ENCODE data around the gene FHL1.

FHL1 gene

DNA sequence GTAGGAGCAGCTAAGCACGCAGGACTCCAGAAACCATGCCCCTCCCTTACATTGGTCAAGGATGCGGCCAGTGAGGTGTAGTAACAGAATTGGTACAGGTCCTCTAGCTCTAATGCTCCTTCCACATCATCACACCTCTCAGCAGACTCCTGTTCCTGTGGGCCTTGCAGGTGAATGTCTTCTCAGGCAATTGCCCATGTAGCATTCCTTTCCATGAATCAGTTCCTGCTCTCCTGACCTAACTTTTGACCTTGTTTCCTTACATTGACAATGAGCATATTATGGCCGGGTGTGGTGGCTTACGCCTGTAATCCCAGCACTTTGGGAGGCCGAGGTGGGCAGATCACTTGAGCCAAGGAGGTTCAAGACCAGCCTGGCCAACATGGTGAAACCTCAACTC lies 72.6 kb downstream of the FHL1 start:
- H3K27me3 ChIP-seq (ENCODE audit: control insufficient read depth, insufficient read depth, low read length): no peaks in the 10 kb centered on the region

GRCh38 chrX:136220540-136220939 lies 73.2 kb downstream of the FHL1 start:
- H3K9me3 ChIP-seq (ENCODE audit: control insufficient read depth, low read length): no peaks in the 10 kb centered on the region
- no peak overlapping the region for H2AFZ ChIP-seq
- H3K79me2 ChIP-seq: no peaks in the 10 kb centered on the region
- no peak overlapping the region for H3K27ac ChIP-seq
- no peaks in the 10 kb centered on the region for H3K4me1 ChIP-seq
- TF ChIP-seq, protein P1, sequence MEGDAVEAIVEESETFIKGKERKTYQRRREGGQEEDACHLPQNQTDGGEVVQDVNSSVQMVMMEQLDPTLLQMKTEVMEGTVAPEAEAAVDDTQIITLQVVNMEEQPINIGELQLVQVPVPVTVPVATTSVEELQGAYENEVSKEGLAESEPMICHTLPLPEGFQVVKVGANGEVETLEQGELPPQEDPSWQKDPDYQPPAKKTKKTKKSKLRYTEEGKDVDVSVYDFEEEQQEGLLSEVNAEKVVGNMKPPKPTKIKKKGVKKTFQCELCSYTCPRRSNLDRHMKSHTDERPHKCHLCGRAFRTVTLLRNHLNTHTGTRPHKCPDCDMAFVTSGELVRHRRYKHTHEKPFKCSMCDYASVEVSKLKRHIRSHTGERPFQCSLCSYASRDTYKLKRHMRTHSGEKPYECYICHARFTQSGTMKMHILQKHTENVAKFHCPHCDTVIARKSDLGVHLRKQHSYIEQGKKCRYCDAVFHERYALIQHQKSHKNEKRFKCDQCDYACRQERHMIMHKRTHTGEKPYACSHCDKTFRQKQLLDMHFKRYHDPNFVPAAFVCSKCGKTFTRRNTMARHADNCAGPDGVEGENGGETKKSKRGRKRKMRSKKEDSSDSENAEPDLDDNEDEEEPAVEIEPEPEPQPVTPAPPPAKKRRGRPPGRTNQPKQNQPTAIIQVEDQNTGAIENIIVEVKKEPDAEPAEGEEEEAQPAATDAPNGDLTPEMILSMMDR (IDR thresholded peaks at IDR 0.05): no peak
- H3K36me3 ChIP-seq (ENCODE audit: control insufficient read depth, insufficient read depth, low read length): no peaks in the 10 kb centered on the region
- no peak overlapping the region for H3K4me2 ChIP-seq (ENCODE audit: low read length)
- H3K4me3 ChIP-seq (ENCODE audit: low read depth, low read length): no peak overlapping the region
- no peak overlapping the region for H3K9ac ChIP-seq
- H3K27me3 ChIP-seq (ENCODE audit: control insufficient read depth, insufficient read depth, low read length): no peaks in the 10 kb centered on the region

More for the DNA sequence above, 72.6 kb downstream of the FHL1 start:
- Histone ChIP-seq H3K27ac (no peak overlapping the region), H3K4me2 (ENCODE audit: low read length) (no peak overlapping the region), H2AFZ (no peak overlapping the region), H3K9me3 (ENCODE audit: control insufficient read depth, low read length) (no peaks in the 10 kb centered on the region), H3K36me3 (ENCODE audit: control insufficient read depth, insufficient read depth, low read length) (no peaks in the 10 kb centered on the region), H3K4me3 (ENCODE audit: low read depth, low read length) (no peak overlapping the region), H3K4me1 (no peaks in the 10 kb centered on the region), H3K9ac (no peak overlapping the region), H3K79me2 (no peaks in the 10 kb centered on the region)
- TF ChIP-seq, protein P1 (IDR thresholded peaks at IDR 0.05): no peak

- Histone ChIP-seq H3K4me3 (ENCODE audit: low read depth, low read length) (no peak overlapping the region), H3K27me3 (ENCODE audit: control insufficient read depth, insufficient read depth, low read length) (no peaks in the 10 kb centered on the region), H3K36me3 (ENCODE audit: control insufficient read depth, insufficient read depth, low read length) (no peaks in the 10 kb centered on the region), H3K79me2 (no peaks in the 10 kb centered on the region), H2AFZ (no peak overlapping the region), H3K9ac (no peak overlapping the region), H3K4me1 (no peaks in the 10 kb centered on the region), H3K9me3 (ENCODE audit: control insufficient read depth, low read length) (no peaks in the 10 kb centered on the region), H3K4me2 (ENCODE audit: low read length) (no peak overlapping the region), H3K27ac (no peak overlapping the region)
- TF ChIP-seq, protein P1 (IDR thresholded peaks at IDR 0.05): no peak
Measured at GRCh38 chrX:136220951-136221350, 73.6 kb downstream of the FHL1 start.

- H3K4me3 ChIP-seq (ENCODE audit: low read depth, low read length): no peak overlapping the region
- H3K36me3 ChIP-seq (ENCODE audit: control insufficient read depth, insufficient read depth, low read length): no peaks in the 10 kb centered on the region
- H3K4me1 ChIP-seq: no peaks in the 10 kb centered on the region
- H2AFZ ChIP-seq: no peak overlapping the region
- H3K9me3 ChIP-seq (ENCODE audit: control insufficient read depth, low read length): no peaks in the 10 kb centered on the region
- no peaks in the 10 kb centered on the region for H3K27me3 ChIP-seq (ENCODE audit: control insufficient read depth, insufficient read depth, low read length)
- TF ChIP-seq, protein P1 (IDR thresholded peaks at IDR 0.05): no peak
- H3K27ac ChIP-seq: no peak overlapping the region
- no peaks in the 10 kb centered on the region for H3K79me2 ChIP-seq
- no peak overlapping the region for H3K4me2 ChIP-seq (ENCODE audit: low read length)
- H3K9ac ChIP-seq: no peak overlapping the region
Measured at GRCh38 chrX:136221851-136222513, 74.6 kb downstream of the FHL1 start.

DNA sequence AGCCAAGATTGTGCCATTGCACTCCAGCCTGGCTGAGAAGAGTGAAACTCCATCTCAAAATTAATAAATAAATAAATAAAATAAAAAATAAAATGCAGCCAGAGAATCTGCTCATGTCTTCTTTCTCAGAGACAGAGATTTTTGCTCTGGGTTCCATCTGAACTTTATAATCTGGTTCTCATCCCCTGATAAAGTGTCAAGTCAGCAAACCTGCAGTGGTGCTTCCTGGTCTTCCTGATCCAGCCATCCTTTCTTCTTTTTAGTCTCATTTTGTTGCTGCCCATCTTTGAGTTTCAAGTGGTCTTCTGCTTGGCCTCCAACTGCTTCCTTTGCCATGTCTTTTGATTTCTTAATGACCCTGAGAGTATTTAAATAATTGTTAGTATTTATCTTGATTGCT lies 79.7 kb downstream of the FHL1 start:
- H3K79me2 ChIP-seq: no peaks in the 10 kb centered on the region

More for the DNA sequence above, 79.7 kb downstream of the FHL1 start:
- H3K9ac ChIP-seq: no peak overlapping the region
- no peak overlapping the region for H3K4me2 ChIP-seq (ENCODE audit: low read length)
- no peaks in the 10 kb centered on the region for H3K9me3 ChIP-seq (ENCODE audit: control insufficient read depth, low read length)
- H2AFZ ChIP-seq: no peak overlapping the region
- H3K27me3 ChIP-seq (ENCODE audit: control insufficient read depth, insufficient read depth, low read length): no peaks in the 10 kb centered on the region
- TF ChIP-seq, protein P1 (IDR thresholded peaks at IDR 0.05): no peak
- H3K4me3 ChIP-seq (ENCODE audit: low read depth, low read length): no peak overlapping the region
- no peak overlapping the region for H3K27ac ChIP-seq
- no peaks in the 10 kb centered on the region for H3K4me1 ChIP-seq
- no peaks in the 10 kb centered on the region for H3K36me3 ChIP-seq (ENCODE audit: control insufficient read depth, insufficient read depth, low read length)

Measured in parathyroid adenoma (tissue), 2 donors.